Common myeloid progenitor, CD34-positive (primary cell): ENCODE measurements around the gene PDE6B.

Experiments used
- CTCF ChIA-PET: fragments of 350-600 bp; sonication (Branson Sonifier 250); formaldehyde crosslinking; loops from one replicate; lab custom pipeline; 2021; ENCODE audit warnings: antibody characterized with exemption; lab: Charles Lee
- POLR2A ChIA-PET: fragments of 350-600 bp; sonication (Branson Sonifier 250); formaldehyde crosslinking; loops from one replicate; lab custom pipeline; 2021; ENCODE audit warnings: antibody characterized with exemption; lab: Charles Lee
- DNase-seq, 3 donors: peaks; one replicate each; pipeline versions ENCODE4 v3.0.0 to v3.0.0-alpha.2; 2013
- H3K27ac ChIP-seq, 2 experiments: 1 replicate in 1 of 2; 2 replicates in 1 of 2; pipeline ENCODE4 v1.7.0; 2013; ENCODE audit warnings: inconsistent platforms in 2 of 2, low read length in 2 of 2, mild to moderate bottlenecking in 2 of 2, low read depth in 1 of 2, moderate library complexity in 1 of 2; ENCODE audit not compliant: severe bottlenecking in 2 of 2, insufficient read depth in 1 of 2, poor library complexity in 1 of 2
- H3K27me3 ChIP-seq, 5 experiments: replicated peaks in 2 of 5; 1 replicate in 3 of 5; 2 replicates in 2 of 5; pipeline versions ENCODE4 v1.6.1 to v1.7.0; 2013; ENCODE audit warnings: low read length in 4 of 5, mild to moderate bottlenecking in 2 of 5, moderate library complexity in 2 of 5, inconsistent platforms in 1 of 5; ENCODE audit not compliant: insufficient read depth in 5 of 5, control insufficient read depth in 4 of 5
- H3K36me3 ChIP-seq, 4 experiments: 1 replicate in 2 of 4; 2 replicates in 2 of 4; pipeline versions ENCODE4 v1.6.1 to v1.7.0; 2013; ENCODE audit warnings: low read length in 3 of 4, control low read depth in 1 of 4, mild to moderate bottlenecking in 1 of 4; ENCODE audit not compliant: control insufficient read depth in 4 of 4, insufficient read depth in 4 of 4
- H3K4me1 ChIP-seq, 4 experiments: 1 replicate in 3 of 4; 2 replicates in 1 of 4; pipeline versions ENCODE4 v1.6.1 to v1.7.1; 2013; ENCODE audit warnings: low read length in 3 of 4, mild to moderate bottlenecking in 3 of 4, control low read depth in 1 of 4, inconsistent platforms in 1 of 4, moderate library complexity in 1 of 4; ENCODE audit not compliant: control insufficient read depth in 4 of 4, insufficient read depth in 4 of 4; ENCODE audit errors: control extremely low read depth in 1 of 4
- H3K4me3 ChIP-seq, 7 experiments: 1 replicate in 4 of 7; 2 replicates in 3 of 7; pipeline versions ENCODE4 v1.5.1 to v1.7.0; 2013; ENCODE audit warnings: mild to moderate bottlenecking in 7 of 7, low read length in 6 of 7, moderate library complexity in 6 of 7, inconsistent platforms in 2 of 7, low read depth in 2 of 7, control low read depth in 1 of 7; ENCODE audit not compliant: insufficient read depth in 4 of 7, control insufficient read depth in 1 of 7; ENCODE audit errors: extremely low read depth in 1 of 7
- H3K9me3 ChIP-seq, 5 experiments: 1 replicate in 4 of 5; 2 replicates in 1 of 5; pipeline versions ENCODE4 v1.6.1 to v1.7.1; 2013; ENCODE audit warnings: low read length in 4 of 5, mild to moderate bottlenecking in 2 of 5, inconsistent platforms in 1 of 5, low read depth in 1 of 5, moderate library complexity in 1 of 5; ENCODE audit not compliant: control insufficient read depth in 4 of 5, insufficient read depth in 2 of 5; ENCODE audit errors: control extremely low read depth in 1 of 5
- WGBS: methylation state at CpG from one replicate; pipeline ENCODE4 v1.1.5; 2013; ENCODE audit not compliant: insufficient coverage; 5-methylcytosine and 5-hydroxymethylcytosine counted together

PDE6B gene

GRCh38 chr4:675036-675882, 49.9 kb downstream of the PDE6B start:
- CTCF ChIA-PET: interaction anchor here (0.5 to 2.6 kb wide), 5 partner anchors 10 to 161 kb away, joined by 3 to 6 read pairs (median 3); no protein-coding TSS in a partner anchor

DNA sequence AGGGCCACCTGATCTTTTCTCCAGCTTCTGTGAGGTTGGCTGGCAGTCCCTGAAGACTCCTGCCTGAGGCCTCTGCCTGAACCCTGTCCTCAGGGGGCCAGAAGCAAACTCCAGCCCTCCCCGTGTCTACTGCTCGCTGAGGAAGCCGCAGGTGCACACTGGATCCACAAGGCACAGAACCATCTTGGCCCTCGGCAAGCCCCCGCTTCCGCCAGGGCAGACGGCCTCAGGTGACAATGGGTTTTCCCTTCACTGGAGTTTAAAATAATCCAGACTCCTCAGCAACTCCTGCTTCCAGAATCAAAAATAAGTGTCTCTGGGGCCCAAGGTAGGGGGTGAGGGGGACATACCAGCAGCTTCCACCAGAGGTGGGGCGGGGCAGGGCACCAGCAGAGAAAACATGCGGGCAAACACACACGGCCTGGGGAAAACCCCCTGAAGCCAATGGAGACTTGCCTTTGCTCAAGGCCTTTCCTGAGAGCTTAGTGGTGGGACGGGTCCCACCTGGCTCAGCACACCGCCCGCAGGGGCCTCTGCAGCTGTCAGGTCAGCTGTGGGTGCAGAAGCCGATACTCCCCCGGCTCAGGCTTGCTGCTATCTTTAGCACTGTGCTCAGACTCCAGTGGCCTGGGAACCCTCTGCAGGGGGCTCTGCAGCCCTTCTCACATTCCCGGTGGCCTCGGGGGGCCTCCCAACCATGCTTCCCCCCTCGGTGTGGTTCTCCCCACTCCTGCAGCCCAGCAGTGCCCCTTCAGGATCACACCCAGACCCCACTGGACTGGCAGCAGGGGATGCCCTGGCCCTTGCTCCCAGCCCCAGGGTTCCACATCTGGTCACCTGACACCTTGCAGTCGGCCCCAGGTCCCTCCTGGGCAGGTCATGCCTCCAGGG, 50.9 kb downstream of the PDE6B start:
- WGBS: 82% methylated on average over 11 of the region's 19 CpGs
- H3K9me3 ChIP-seq: no peaks in the 10 kb centered on the region
- no peaks in the 10 kb centered on the region for H3K27me3 ChIP-seq
- peak in 1 of 3 donors; percentile 42 for DNase-seq
- ChIA-PET POLR2A (no interaction called here), CTCF (interaction anchor here (0.5 to 2.6 kb wide), 2 partner anchors 11 to 162 kb away, joined by 3 to 6 read pairs; no protein-coding TSS in a partner anchor)
- H3K4me3 ChIP-seq: no peak overlapping the region
- H3K4me1 ChIP-seq: peaks cover 0 to 38% (median 30%) of the 10 kb centered on the region in 4 experiments
- no peak overlapping the region for H3K27ac ChIP-seq
- peaks cover 4 to 15% (median 12%) of the 10 kb centered on the region in 4 experiments for H3K36me3 ChIP-seq

More at GRCh38 chr4:675036-675882, 49.9 kb downstream of the PDE6B start:
- 68% methylated on average over 25 of the region's 26 CpGs for WGBS
- Histone ChIP-seq H3K9me3 (no peaks in the 10 kb centered on the region), H3K36me3 (peaks cover 4 to 24% (median 16%) of the 10 kb centered on the region in 4 experiments), H3K27ac (peak overlapping the region; percentile 92 to 94), H3K4me3 (peak overlapping the region; percentile 65 to 93 (median 84)), H3K4me1 (peaks cover 0 to 32% (median 21%) of the 10 kb centered on the region in 4 experiments), H3K27me3 (no peaks in the 10 kb centered on the region)
- POLR2A ChIA-PET: no interaction called here
- peak in 2 of 3 donors; percentile 54 to 68 for DNase-seq

DNA sequence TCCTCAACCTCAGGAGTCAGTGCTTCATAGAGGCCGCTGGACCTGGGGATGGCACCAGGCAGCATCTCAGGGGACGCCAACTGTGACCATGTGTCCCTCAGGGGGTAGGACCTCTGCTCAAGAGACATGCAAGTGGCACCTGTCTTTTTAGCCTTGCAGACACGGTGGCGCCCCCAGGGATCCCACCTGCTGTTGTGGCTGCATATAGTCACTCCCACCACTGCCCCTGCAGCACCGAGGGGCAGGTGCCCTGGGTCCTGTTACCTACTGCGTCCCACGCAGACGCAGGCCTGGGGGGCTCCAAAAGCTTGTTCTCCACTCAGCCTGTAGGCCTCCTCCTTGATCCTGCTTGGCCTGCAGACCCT, 51.5 kb downstream of the PDE6B start:
- Histone ChIP-seq H3K4me3 (no peak overlapping the region), H3K9me3 (no peaks in the 10 kb centered on the region), H3K4me1 (peaks cover 0 to 38% (median 31%) of the 10 kb centered on the region in 4 experiments), H3K36me3 (peaks cover 0 to 8% (median 7%) of the 10 kb centered on the region in 4 experiments), H3K27me3 (no peaks in the 10 kb centered on the region), H3K27ac (no peak overlapping the region)
- 90% methylated on average over 8 of the region's 8 CpGs for WGBS
- ChIA-PET CTCF (no interaction called here), POLR2A (no interaction called here)
- no peak for DNase-seq

- WGBS: 91% methylated on average over 17 of the region's 26 CpGs
- ChIA-PET POLR2A (no interaction called here), CTCF (no interaction called here)
- H3K9me3 ChIP-seq: no peaks in the 10 kb centered on the region
- DNase-seq: no peak
- H3K27ac ChIP-seq: no peak overlapping the region
- no peak overlapping the region for H3K4me3 ChIP-seq
- H3K36me3 ChIP-seq: peaks cover 0 to under 1% (median 0%) of the 10 kb centered on the region in 4 experiments
- no peaks in the 10 kb centered on the region for H3K27me3 ChIP-seq
- H3K4me1 ChIP-seq: peaks cover 0 to 39% (median 34%) of the 10 kb centered on the region in 4 experiments
Measured at GRCh38 chr4:677431-678293, 52.3 kb downstream of the PDE6B start.

DNA sequence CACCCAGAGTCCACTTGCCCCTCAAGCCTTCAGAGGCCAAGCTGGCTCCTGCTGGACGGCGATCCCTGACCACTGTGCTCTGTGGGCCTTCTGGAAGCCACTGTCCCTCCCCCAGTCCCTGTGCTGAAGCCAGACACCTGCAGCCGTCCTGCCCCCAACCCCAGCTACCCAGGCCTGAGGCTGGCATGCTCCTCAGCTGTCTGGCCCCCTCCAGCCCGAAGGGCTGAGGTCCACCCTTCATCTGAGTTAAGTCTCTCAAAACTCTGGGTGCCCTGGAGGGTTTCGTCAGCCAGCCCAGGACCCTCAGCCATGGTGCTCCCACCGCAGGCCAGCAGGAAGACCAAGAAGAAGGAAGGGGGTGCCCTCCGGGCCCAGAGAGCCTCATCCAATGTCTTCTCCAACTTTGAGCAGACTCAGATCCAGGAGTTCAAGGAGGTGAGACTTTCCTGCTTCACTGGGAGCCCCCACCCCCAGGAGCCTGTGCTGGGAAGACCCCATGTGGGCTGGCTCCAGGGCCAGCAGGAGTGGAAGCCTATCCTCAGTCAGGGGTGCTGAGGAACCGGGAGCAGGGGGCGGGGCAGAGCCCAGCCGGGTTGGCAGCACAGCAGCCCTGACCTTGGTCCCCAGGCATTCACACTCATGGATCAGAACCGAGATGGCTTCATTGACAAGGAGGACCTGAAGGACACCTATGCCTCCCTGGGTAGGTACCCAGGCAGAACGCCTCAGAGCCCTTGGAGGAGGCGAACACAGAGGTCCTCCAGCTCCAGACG, 53.1 kb downstream of the PDE6B start:
- over 99% methylated on average over 13 of the region's 14 CpGs for WGBS
- POLR2A ChIA-PET: no interaction called here
- DNase-seq: no peak
- Histone ChIP-seq H3K4me3 (no peak overlapping the region), H3K27ac (no peak overlapping the region), H3K36me3 (no peaks in the 10 kb centered on the region), H3K4me1 (peaks cover 0 to 39% (median 36%) of the 10 kb centered on the region in 4 experiments), H3K9me3 (no peaks in the 10 kb centered on the region), H3K27me3 (no peaks in the 10 kb centered on the region)
- CTCF ChIA-PET: no interaction called here

DNA sequence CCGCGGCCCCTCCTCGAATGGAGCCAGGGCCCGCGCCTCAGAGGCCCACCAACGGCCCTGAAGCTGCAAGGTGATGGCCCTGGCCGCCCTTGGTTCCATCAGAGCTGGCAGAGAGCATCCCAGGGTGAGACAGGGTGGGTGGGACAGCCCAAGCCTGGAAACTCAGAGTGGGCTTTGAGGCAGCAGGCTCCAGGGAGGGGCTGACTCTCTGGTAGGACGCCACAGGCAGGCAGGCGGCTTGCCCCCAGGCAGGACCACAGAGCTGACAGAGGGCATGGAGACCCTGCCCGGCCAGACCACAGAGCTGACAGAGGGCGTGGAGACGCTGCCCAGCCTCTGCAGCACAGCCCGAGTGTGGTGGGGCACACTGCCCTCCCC, 53.7 kb downstream of the PDE6B start:
- Histone ChIP-seq H3K36me3 (no peaks in the 10 kb centered on the region), H3K4me3 (no peak overlapping the region), H3K4me1 (peaks cover 0 to 44% (median 40%) of the 10 kb centered on the region in 4 experiments), H3K9me3 (no peaks in the 10 kb centered on the region), H3K27me3 (no peaks in the 10 kb centered on the region), H3K27ac (no peak overlapping the region)
- WGBS: 94% methylated on average over 13 of the region's 13 CpGs
- ChIA-PET CTCF (no interaction called here), POLR2A (no interaction called here)
- DNase-seq: no peak
